T-helper 1 cell treated with Interleukin-12 subunit alpha and Interleukin-12 subunit beta and Interleukin-4 antibody, amounts not matched to agents 30 μg/mL and 1 μg/mL, for 36 hours (primary cell): ENCODE measurements around the gene ETS1.
A peak's percentile ranks its signal among the peaks of the same experiment; 100 is the strongest.

Experiments
- H3K27ac Mint-ChIP-seq: one replicate; pipeline ENCODE4 v1.8.0; 2021; ENCODE audit warnings: mild to moderate bottlenecking, mixed read lengths
- H3K27me3 Mint-ChIP-seq: one replicate; pipeline ENCODE4 v1.8.0; 2021; ENCODE audit warnings: low read depth, mixed read lengths
- H3K36me3 Mint-ChIP-seq: one replicate; pipeline ENCODE4 v1.8.0; 2021; ENCODE audit warnings: low read depth, mixed read lengths
- H3K4me1 Mint-ChIP-seq: one replicate; pipeline ENCODE4 v1.8.0; 2021; ENCODE audit warnings: low read depth, mixed read lengths
- H3K4me3 Mint-ChIP-seq: one replicate; pipeline ENCODE4 v1.8.0; 2021; ENCODE audit warnings: mild to moderate bottlenecking, moderate library complexity, mixed read lengths
- H3K9me3 Mint-ChIP-seq: one replicate; pipeline ENCODE4 v1.8.0; 2021; ENCODE audit warnings: mixed read lengths

The ETS1 gene

DNA sequence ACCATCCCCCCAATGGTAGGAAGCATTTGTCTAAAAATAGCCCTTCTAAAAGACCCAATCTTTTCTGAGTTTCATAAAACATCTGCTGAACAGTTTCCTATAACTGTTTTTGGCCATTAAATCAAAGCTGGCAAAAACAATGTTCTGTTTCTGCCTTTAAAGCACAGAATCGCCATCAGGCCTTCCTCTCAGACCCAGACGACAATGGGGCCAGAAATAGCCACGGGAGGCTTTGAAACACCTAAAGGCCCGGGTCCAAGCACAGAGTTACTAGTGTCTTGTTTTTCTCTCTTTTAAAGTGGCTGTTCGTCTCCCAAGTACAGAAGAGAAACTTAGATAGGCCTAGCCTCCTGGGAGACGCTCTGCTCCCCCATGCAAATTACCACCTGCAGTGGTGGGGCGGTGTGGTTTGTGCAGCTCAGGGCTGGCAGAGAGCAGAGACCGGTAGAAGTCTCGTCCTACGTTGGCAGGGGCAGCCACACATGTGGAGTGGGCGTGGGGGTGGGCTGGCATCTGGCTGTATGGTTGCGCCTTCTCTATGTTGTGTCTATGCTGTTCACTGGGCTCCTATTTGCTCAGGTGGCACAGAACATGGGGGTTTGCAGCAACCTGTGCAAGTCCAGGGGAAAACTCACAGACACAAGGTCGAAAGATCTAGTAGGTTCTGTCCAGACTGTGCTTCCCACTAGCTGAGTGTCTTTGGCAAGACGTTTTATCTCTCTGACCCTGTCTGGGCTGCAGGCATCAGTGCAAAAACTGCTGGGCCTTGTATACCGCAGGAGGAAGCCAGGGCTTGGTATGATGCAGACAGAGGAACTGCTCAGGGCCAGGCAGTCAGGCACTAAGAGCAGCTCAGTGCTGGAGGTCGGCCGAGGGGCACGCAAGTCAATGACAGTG is 23.6 kb upstream of the ETS1 start:
- no peaks in the 10 kb centered on the region for H3K27me3 Mint-ChIP-seq
- peaks cover 2% of the 10 kb centered on the region for H3K36me3 Mint-ChIP-seq
- H3K4me1 Mint-ChIP-seq, result peaks cover 31% of the 10 kb centered on the region
- peak overlapping the region; percentile 49 for H3K4me3 Mint-ChIP-seq
- H3K27ac Mint-ChIP-seq, result peak overlapping the region; percentile 77
- no peaks in the 10 kb centered on the region for H3K9me3 Mint-ChIP-seq

DNA sequence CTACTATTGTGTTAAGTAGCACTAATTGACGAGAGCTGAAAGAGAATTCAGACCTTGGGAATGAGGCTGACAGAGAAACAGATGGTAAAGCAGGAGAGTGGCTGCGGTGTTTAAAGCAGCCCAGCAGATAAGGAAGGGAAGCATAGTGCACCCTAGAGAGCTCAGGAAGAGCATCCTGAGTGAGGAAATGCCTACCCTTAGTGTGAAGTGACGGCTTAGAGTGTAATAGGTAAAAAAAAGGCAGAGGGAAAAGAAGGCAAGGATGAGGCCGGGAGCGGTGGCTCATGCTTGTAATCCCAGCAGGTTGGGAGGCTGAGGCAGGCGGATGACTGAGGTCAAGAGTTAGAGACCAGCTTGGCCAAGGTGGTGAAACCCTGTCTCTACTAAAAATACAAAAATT is 22.4 kb upstream of the ETS1 start:
- H3K36me3 Mint-ChIP-seq, result peaks cover 2% of the 10 kb centered on the region
- peak overlapping the region; percentile 30 for H3K4me3 Mint-ChIP-seq

DNA sequence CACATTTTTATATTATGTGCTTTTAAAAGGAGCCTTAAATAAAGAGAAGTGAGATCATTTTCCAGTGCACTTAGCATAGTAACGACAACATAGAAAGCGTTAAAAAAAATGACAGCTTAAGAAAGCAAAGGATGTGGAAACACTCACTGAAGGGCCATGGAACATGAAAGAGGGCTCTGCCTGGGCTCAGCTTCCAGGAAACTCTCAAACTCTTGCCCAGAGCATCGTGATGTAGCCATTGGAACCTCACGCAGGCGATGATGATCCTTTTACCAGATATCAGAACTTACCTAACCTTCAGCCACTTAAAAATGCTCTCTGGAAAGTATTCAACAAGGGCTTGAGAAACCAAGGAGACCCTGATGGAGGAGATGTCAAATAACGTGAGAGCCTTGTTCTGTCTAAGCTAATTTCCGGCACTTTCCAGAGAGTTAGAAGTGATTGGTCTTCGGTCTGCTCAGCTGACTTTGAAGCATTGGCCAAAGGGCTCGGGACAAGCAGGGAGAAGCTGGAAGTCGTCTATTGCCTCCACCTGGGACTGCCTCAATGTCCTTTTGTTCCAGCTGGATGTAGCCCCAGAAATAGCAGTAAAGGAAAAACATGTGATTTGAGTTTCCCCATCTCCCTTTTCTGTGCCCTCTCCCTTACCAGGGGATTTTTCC is 21.5 kb upstream of the ETS1 start:
- Mint-ChIP-seq H3K27ac (peak overlapping the region; percentile 68), H3K4me1 (peaks cover 33% of the 10 kb centered on the region), H3K9me3 (no peaks in the 10 kb centered on the region), H3K36me3 (peaks cover 2% of the 10 kb centered on the region), H3K4me3 (no peak overlapping the region), H3K27me3 (no peaks in the 10 kb centered on the region)

More for the DNA sequence above, 22.4 kb upstream of the ETS1 start:
- Mint-ChIP-seq H3K27me3 (no peaks in the 10 kb centered on the region), H3K27ac (peak overlapping the region; percentile 64), H3K4me1 (peaks cover 31% of the 10 kb centered on the region), H3K9me3 (no peaks in the 10 kb centered on the region)

DNA sequence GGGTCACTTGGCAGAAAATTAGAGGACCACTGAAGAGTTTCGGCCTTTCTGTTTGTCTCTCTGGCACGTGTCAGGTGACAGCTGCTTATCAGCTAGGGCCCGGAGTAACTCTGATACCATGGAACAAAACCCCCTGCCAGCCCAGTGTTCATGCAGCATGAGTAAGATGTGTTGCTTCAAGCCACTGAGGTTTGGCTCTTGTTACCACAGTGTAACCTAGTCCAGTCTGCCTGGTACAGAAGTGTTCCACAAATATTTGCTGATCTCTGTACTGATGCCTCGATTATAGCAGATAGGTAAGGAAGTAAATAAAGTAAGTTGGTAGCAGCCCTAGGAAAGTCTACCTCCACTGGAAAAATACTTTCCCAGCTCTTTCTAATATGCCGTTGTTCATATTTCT is 20.5 kb upstream of the ETS1 start:
- H3K27ac Mint-ChIP-seq, result no peak overlapping the region
- H3K4me1 Mint-ChIP-seq, result peaks cover 39% of the 10 kb centered on the region
- no peak overlapping the region for H3K4me3 Mint-ChIP-seq
- no peaks in the 10 kb centered on the region for H3K9me3 Mint-ChIP-seq
- H3K36me3 Mint-ChIP-seq, result peaks cover 2% of the 10 kb centered on the region
- no peaks in the 10 kb centered on the region for H3K27me3 Mint-ChIP-seq

DNA sequence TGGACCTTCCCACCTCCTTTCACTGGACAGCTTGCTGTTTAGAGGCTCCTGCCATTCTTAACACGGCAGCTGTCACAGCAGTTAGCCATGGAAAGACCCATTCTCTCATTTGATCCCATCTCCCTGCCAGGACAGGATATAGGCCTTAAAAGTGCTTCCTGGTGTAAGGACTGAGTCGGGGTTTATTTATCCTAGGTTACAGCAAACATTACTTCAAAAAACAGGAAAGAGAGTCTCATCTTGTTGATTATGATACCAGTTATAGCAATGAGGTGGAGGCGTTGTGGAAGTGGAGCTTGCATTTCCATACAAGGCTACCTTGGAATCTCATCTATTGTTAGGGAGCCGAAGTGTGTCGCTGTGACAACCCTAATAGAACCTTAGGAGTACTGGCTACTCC is 17.4 kb upstream of the ETS1 start:
- Mint-ChIP-seq H3K27ac (no peak overlapping the region), H3K4me1 (peaks cover 21% of the 10 kb centered on the region), H3K4me3 (no peak overlapping the region), H3K36me3 (peaks cover under 1% of the 10 kb centered on the region), H3K9me3 (no peaks in the 10 kb centered on the region), H3K27me3 (no peaks in the 10 kb centered on the region)

DNA sequence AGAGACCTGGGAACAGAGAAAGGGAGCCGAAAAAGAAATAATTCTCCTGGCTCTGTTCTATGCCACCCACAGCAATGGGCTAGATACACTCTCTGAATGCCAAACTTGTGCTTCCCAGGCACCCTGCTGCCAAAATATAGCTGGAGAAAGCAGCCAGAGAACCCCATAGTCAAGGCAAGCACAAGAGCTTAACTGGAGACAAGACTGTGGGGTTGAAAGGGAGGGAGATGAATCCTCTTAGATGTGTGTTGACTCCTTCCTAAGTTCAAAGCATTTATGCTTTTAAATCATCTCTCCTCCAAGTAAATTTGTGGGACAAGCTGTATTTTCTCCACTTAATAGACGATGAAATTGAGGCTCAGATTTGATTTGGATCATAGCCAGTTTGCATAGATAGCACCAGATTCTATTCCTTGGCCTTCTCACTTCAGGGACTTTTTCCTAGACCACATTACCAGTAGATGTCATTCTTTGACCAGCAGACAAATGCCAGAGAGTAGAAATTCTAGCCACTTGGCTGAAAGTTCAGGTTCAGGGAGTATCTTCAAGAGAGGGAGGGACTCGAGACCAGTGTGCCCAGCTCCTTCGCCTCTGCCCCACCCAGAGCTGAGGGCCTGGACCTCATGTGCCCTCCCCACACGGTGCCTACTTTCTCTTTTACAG is 16.5 kb upstream of the ETS1 start:
- Mint-ChIP-seq H3K9me3 (no peaks in the 10 kb centered on the region), H3K27me3 (no peaks in the 10 kb centered on the region), H3K36me3 (no peaks in the 10 kb centered on the region), H3K4me1 (peaks cover 13% of the 10 kb centered on the region), H3K4me3 (no peak overlapping the region), H3K27ac (no peak overlapping the region)

DNA sequence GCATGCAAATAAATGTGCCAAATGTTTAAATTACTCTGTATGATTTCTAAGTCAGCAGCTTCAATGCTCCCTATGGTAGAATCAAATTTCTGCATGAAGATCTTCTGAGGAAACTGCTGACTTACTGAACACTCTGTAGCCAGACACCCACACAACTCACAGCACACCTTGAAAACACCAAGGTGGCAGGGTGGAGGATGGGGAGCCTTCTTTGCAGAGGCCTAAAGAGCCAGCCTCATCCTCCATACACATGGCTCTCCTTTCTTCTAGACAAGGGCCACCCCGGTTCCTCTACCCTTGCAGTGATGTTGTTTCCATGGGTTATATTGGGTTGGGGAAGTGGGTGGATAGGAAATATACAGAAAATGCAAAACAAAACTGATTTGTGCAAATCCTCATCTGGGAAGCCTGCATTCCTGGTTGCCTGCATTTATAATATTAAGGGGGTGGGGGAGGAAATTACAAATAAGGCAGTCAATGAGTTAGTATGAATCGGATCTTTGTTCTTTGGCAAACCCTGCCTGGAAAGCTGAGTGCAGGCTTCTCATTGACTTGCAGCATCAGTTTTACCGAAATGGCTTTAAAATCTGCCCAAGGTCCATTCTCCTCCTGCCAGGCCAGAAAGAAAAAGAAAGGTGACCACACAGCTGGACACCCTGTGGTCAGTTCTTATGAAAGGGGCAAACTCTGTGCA is 15.8 kb upstream of the ETS1 start:
- Mint-ChIP-seq H3K9me3 (no peaks in the 10 kb centered on the region), H3K27ac (no peak overlapping the region), H3K4me3 (no peak overlapping the region), H3K27me3 (no peaks in the 10 kb centered on the region), H3K4me1 (peaks cover 9% of the 10 kb centered on the region), H3K36me3 (no peaks in the 10 kb centered on the region)

DNA sequence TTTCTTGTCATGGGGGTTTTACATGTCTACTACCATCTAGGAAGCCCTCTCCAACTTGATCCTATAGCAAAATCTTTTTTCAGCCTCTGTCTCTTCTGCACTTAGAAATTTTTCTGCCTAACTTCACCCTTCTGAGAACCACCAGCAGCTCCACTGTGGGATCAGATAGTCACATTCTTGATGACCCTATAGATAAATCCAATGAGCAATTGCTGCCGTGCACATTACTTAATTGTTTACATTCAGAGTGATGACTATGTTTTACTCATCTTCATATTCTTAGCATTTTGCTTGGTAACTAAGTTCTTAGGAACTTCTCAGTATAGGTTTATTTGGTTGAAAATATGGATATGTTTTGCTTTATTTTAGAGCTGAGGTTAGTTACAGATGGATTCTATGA is 12.4 kb upstream of the ETS1 start:
- no peak overlapping the region for H3K27ac Mint-ChIP-seq
- H3K4me3 Mint-ChIP-seq, result no peak overlapping the region
- no peaks in the 10 kb centered on the region for H3K9me3 Mint-ChIP-seq
- H3K36me3 Mint-ChIP-seq, result peaks cover 1% of the 10 kb centered on the region
- H3K4me1 Mint-ChIP-seq, result peaks cover 11% of the 10 kb centered on the region
- H3K27me3 Mint-ChIP-seq, result peaks cover 7% of the 10 kb centered on the region

DNA sequence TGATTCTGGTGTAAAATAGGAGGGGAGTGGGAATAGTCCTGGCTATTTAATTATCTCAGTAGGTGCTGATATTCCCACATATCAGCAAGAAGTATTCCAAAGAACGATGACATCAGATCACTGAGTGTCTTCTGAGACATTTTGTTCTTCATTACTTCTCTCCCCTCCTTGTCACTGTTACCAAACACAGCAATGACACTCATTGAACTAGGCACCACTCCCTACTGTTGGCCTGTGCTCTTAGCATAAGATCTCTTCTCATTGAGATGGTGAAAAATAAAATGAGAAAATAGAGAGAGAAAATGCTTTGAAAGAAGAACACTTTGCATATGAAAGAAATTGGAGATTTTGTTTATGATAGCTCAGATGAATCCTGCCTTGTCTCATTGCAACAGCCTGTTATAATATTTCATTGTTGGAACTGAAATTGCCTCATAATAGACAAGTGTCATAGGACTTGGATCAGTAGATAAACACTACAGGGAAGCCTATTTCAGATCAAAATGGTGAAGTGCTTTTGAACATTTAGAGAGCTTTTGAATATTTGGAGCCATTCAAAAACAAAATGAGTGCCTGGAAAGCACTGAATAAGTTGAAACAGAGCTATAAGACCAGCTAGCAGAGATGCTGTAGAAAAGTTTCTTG is 11.3 kb upstream of the ETS1 start:
- Mint-ChIP-seq H3K36me3 (peaks cover 2% of the 10 kb centered on the region), H3K9me3 (no peaks in the 10 kb centered on the region), H3K27me3 (peaks cover 8% of the 10 kb centered on the region), H3K4me3 (no peak overlapping the region), H3K27ac (no peak overlapping the region), H3K4me1 (peaks cover 7% of the 10 kb centered on the region)

DNA sequence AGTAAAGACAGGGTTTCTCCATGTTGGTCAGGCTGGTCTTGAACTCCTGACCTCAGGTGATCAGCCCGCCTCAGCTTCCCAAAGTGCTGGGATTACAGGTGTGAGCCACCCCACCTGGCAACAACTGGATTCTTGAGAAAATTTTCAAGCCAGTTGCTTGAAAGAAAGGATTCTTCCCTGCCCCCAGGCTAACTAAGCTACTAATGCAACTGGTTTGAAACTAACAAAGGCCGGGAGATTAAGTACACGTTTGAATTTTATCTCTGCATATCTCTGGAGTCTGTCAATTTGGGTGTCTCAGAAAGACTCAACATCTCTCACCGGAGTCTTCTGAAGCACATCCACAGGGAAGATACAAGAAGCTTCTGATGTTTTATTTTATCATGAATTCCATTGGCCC is 10.7 kb upstream of the ETS1 start:
- no peaks in the 10 kb centered on the region for H3K9me3 Mint-ChIP-seq
- peaks cover 5% of the 10 kb centered on the region for H3K4me1 Mint-ChIP-seq
- H3K27me3 Mint-ChIP-seq, result peaks cover 8% of the 10 kb centered on the region
- no peak overlapping the region for H3K27ac Mint-ChIP-seq
- peaks cover 2% of the 10 kb centered on the region for H3K36me3 Mint-ChIP-seq
- no peak overlapping the region for H3K4me3 Mint-ChIP-seq

DNA sequence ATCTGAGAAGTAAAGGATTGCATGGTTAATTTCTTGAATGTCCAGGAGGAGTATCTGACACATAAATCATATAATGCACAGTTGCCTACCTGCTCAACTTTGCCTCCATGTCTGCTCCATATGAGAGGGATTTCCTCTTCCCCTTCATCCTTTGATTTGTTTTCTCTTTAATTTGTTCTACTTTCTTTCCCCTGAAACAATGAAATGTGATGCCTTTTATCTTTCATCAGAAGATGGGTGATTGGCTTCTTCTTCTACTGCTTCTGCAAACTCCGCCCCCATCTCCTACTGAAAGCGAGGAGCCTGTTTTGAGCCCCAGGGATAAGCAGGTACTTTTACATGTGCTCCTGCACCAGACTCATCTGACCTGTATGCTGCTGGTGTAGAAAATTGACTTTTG is 9.9 kb upstream of the ETS1 start:
- Mint-ChIP-seq H3K9me3 (no peaks in the 10 kb centered on the region), H3K4me1 (peaks cover 3% of the 10 kb centered on the region), H3K4me3 (no peak overlapping the region), H3K27me3 (peaks cover 8% of the 10 kb centered on the region), H3K36me3 (peaks cover 2% of the 10 kb centered on the region), H3K27ac (no peak overlapping the region)

DNA sequence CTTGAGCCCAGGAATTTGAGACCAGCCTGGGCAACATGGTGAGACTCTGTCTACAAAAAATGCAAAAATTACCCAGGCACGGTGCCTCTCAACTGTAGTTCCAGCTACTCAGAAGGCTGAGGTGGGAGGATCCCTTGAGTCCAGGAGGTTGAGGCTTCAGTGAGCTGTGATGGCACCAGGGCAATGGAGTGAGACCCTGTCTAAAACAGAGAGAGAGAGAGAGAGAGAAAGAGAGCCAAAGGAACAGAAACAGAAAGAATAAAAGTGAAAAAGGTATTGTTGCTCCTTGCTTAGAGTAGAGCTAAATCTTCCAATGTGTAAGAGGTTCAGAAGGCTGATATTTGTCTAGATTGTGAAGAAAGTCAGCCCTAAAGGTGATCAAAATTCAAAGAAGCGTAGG is 8.9 kb upstream of the ETS1 start:
- Mint-ChIP-seq H3K36me3 (peaks cover 2% of the 10 kb centered on the region), H3K27ac (no peak overlapping the region), H3K27me3 (peaks cover 8% of the 10 kb centered on the region), H3K4me1 (peaks cover 3% of the 10 kb centered on the region), H3K4me3 (no peak overlapping the region), H3K9me3 (no peaks in the 10 kb centered on the region)

DNA sequence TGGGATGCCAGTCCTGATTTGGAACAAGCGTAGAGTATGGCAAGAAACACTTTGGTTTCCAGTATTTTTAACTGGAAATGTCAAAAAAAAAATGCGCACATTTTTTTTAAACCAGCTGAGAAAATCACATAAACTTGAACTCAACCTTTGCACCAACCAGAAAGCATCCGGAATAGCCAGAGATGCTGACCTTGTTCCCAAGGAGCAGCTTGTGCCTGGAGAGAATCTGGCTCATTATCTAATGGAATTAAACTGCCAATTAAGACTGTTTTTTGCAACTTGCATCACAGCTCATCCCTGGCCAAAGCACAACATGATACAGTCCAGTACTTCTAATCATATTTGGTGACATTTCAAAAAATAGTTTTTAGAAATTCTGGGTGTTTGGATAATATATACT is 8.4 kb upstream of the ETS1 start:
- H3K27ac Mint-ChIP-seq, result no peak overlapping the region

DNA sequence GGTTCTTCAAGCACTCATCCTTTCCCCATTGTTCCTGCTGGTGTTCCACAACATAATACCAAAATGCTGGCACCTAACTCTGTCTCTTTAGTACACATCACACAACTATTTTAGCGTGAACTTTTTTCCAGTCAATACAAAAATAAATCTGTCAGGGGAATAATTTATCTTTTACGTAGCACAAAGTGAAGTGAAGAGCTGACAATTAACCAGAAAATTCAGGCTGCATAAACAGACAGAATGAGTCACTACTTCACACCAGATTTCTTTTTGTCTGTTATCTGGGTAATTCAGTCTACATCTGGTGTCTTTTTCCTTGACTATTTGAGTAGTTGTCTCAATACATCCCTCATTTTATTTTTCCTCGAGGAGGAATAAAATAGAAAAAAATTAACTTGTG is 7.9 kb upstream of the ETS1 start:
- Mint-ChIP-seq H3K36me3 (peaks cover 2% of the 10 kb centered on the region), H3K27ac (no peak overlapping the region), H3K4me1 (peaks cover 3% of the 10 kb centered on the region), H3K9me3 (no peaks in the 10 kb centered on the region), H3K4me3 (no peak overlapping the region), H3K27me3 (peaks cover 9% of the 10 kb centered on the region)

More for the DNA sequence above, 8.4 kb upstream of the ETS1 start:
- Mint-ChIP-seq H3K4me1 (peaks cover 3% of the 10 kb centered on the region), H3K9me3 (no peaks in the 10 kb centered on the region), H3K4me3 (no peak overlapping the region), H3K27me3 (peaks cover 8% of the 10 kb centered on the region), H3K36me3 (peaks cover 2% of the 10 kb centered on the region)
